ENCODE measurements around the gene SLC2A6.

DNA sequence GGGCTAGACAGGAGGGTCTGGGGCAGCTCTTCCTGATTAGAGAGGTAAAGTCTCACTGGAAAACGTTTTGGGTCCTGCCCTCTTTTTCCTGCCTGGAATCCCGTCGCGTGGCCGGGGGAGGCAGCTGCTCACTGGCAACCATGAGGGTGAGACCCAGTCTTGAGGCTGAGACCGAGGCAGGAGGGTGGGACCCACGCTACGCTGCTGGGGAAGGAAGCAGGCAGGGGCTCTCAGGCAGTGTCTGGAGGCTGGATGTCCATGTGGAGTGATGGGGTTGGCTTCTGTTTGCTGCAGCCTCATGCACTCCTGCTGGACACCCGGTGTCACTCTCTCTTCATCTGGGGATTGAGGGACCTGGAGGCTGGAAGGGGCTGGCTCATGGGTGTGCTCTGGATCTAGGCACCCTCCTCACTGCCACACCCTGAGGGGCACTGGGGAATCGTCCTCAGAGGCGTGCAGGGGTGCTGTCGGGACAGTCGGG is 11.3 kb upstream of the SLC2A6 start:
- TF ChIP-seq, protein P1, sequence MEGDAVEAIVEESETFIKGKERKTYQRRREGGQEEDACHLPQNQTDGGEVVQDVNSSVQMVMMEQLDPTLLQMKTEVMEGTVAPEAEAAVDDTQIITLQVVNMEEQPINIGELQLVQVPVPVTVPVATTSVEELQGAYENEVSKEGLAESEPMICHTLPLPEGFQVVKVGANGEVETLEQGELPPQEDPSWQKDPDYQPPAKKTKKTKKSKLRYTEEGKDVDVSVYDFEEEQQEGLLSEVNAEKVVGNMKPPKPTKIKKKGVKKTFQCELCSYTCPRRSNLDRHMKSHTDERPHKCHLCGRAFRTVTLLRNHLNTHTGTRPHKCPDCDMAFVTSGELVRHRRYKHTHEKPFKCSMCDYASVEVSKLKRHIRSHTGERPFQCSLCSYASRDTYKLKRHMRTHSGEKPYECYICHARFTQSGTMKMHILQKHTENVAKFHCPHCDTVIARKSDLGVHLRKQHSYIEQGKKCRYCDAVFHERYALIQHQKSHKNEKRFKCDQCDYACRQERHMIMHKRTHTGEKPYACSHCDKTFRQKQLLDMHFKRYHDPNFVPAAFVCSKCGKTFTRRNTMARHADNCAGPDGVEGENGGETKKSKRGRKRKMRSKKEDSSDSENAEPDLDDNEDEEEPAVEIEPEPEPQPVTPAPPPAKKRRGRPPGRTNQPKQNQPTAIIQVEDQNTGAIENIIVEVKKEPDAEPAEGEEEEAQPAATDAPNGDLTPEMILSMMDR (IDR thresholded peaks at IDR 0.05): no peak
- no peak for TF ChIP-seq POLR2A (IDR thresholded peaks at IDR 0.05)
